ENCODE data around the gene GRID2.

DNA sequence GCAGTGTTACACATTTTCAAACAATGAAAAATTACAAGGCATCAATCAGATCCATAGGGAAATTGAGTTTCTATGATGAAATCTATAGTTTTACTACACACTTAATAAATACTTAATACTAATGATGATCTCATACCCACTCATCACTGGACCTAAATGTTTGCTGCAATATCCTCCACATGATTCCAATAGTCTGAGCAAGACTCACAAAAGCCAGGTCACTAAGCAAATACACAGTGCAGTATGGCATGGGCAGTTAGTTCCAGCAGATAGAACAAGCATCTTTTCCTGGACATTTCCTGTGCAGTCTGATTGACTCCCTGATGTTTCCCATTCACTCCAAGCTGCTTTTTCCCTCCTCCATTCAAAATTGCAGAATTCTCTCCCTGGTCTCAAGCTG is 1415.8 kb downstream of the GRID2 start:
- TF ChIP-seq, protein P1, sequence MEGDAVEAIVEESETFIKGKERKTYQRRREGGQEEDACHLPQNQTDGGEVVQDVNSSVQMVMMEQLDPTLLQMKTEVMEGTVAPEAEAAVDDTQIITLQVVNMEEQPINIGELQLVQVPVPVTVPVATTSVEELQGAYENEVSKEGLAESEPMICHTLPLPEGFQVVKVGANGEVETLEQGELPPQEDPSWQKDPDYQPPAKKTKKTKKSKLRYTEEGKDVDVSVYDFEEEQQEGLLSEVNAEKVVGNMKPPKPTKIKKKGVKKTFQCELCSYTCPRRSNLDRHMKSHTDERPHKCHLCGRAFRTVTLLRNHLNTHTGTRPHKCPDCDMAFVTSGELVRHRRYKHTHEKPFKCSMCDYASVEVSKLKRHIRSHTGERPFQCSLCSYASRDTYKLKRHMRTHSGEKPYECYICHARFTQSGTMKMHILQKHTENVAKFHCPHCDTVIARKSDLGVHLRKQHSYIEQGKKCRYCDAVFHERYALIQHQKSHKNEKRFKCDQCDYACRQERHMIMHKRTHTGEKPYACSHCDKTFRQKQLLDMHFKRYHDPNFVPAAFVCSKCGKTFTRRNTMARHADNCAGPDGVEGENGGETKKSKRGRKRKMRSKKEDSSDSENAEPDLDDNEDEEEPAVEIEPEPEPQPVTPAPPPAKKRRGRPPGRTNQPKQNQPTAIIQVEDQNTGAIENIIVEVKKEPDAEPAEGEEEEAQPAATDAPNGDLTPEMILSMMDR (IDR thresholded peaks at IDR 0.05; ENCODE audit: low read depth, low read length, missing input control): no peak
- TF ChIP-seq SP1 (IDR thresholded peaks at IDR 0.05) (no peak), GABPA (IDR thresholded peaks at IDR 0.05 in 1 of 2, conservative IDR thresholded peaks at IDR 0.05 in 1 of 2) (no peak), HNF4G (IDR thresholded peaks at IDR 0.05) (no peak)

Data from liver (tissue), 3 donors.